HG02840 (cell line): ENCODE measurements around the gene NIPSNAP3A.

Source experiments
- ATAC-seq: cut with Tn5 transposase; IDR thresholded peaks from one replicate; pipeline ENCODE4 v1.9.1; 2021; ENCODE audit warnings: mild to moderate bottlenecking, moderate library complexity, moderate number of reproducible peaks; ENCODE audit not compliant: unreplicated experiment, low FRiP score

The NIPSNAP3A gene

DNA sequence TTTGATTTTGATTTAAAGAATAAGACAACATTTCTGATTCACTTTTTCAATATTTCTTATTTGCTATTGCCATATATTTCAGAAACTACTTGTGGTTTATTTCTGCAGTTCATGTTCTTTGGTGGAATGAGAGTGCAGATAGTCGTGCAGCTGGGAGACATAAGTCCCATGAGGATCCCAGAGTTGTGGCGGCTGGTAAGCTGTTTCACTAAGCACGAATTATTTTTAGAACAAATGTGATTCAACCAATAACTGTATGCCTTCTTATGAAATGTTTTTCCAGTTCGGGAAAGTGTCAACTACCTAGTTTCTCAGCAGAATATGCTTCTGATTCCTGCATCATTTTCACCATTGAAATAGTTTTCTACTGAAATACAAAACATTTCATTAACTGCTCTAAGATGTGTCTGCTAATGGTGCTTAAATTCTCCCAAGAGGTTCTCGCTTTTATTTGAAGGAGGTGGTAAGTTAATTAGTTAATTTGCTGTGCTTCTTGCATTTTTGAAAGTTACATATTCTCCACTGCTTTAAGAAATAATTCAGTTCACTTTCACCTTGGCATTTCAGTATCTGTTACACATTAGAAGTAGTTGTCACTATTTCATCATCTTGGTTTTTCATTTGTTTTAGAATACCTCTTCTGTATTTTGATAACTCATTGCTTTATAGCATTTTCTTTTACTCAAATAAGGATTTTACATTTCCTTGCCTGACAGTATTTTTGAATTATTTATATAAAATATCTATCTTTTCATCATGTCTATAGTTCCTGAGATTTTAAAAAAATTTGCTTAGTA, 25.4 kb downstream of the NIPSNAP3A start:
- no peak for ATAC-seq

DNA sequence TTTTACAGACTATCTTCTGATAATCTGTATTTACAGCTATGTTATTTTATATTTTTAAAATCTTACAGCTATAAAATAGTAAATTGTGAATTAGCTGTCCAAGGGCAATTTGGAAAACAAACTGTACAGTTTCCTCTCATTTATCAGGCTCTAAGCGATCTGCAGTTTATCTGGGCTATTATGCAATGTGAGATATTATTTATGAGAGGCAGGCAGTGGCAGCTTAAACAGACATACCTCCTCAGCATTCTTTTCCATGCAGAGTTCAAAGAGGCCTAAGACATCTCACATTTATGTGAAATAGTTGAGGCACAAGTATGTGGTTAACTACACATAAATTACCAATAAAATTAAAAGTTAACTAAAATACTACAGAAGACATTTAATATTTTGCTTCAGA, 26.6 kb downstream of the NIPSNAP3A start:
- no peak for ATAC-seq

DNA sequence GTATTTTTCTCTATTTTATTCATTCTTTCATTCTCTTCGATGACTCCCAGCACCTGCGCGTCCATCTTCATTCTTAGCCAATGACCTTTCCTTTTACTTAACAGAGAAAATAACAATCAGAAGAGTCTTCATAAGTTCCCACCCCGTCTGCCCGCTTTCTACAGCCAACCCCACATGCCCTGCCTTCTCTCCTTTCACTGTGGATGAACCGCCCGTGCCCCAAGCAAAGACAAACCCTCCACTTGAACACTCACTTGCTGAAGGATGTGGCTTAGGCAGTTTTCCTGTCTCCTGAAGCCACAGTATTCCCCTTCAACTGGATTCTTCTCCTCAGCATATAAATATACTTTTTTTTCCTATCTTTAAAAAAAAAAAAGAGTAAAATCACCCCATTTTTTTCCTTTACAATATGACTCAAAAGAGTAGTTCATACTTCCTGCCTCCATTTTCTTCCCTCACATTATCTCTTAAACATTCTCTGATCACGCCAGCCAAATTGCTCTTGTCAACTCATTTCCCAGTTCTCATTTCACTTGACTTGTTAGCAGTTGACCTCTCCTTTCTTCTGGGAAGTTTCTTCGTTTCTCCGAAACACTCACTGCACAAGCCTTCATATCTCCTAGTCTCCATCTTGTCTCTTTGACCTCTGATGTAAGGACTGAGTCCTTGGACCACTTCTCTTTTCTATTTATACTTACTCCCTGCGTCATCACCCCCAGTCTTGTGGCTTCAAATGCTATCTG, 27.5 kb downstream of the NIPSNAP3A start:
- peak; percentile 82 for ATAC-seq

DNA sequence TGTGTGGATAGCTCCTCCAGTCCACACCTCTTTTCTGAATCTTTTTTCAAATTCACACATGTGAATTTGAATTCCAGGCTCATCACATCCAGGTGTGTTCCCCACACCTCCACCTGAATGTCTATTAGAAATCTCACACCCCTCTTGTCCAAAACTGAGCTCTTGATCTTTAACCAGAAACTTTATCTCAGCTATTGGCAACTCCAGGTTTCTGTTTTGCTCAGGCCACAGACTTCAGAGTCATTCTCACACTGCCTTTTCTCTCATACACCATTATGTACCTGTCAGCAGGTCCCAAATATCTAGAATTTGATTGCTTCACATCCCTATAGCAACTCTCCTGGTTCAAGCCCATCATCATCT, 28.1 kb downstream of the NIPSNAP3A start:
- peak; percentile 55 for ATAC-seq

DNA sequence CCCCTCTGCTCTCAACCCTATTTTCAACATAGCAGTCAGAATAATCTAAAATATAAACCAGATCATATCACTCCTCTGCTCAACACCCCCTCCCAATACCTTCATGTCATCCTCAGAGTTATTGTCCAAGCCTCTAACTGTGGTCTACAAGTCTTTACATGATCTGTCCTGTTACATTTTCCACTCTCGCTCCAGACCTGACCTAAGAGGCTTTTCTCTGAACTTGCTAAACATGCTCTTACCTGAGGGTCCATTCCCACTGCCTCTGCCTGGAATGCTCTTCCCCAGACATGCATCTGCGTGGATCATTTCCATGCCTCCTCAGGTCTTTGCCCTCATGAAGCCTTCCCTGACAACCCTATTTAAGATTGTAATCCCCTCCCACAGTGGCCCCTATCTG, 28.5 kb downstream of the NIPSNAP3A start:
- ATAC-seq, result no peak

DNA sequence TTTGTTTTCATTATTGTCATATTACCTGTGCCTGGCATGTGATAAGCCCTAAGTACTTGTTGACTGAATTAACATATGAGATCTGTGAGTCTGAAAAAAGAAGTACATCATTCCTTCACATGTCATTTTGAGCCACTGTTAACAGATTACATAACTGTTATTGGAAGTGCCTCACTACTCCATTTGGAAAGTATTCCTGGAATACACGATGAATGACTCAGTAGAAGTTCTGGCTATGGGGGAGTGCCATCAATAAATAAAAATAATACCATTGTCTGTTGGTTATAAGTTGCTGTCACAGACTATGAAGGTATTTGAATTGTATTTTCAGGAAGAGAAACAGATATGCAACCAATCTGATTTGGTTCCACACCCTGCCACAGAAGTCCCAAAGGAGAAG, 29.3 kb downstream of the NIPSNAP3A start:
- ATAC-seq, result no peak

DNA sequence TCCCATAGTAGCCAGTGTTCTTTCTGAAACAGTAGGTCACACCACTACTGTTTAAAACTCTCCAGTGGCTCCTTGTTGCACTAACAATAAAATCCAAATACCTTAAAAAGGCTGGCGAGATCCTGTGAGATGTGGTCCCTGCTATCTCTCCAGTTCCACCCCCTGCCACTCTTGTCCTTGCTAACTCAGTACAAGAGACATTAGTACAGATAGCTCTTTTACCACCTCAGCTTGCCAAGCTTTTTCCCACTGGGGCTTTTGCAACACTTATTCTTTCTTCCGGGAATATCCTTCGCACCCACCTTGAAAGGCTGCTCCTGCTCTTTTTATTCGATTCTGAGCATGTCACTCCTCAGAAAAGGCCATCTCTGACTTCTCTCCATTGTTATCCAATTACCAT, 31.3 kb downstream of the NIPSNAP3A start:
- no peak for ATAC-seq

DNA sequence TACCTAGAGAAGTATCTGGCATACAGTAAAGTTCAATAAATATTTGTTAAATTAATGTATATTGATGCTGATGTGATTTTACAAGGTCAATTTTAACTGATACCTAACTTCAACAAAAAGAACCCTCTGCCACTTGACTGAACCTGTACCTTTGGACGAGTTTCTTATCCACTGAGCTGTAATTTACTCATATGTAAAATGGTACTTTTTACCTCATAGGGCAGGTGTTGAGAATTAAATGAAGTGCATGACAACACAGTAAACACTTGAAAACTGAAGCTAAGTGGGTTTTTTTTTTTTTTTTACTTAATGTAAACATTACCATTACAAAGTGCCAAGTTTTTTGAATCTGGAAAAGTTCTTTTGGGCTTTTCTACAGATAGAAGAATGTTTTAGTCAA, 31.9 kb downstream of the NIPSNAP3A start:
- ATAC-seq, result no peak

DNA sequence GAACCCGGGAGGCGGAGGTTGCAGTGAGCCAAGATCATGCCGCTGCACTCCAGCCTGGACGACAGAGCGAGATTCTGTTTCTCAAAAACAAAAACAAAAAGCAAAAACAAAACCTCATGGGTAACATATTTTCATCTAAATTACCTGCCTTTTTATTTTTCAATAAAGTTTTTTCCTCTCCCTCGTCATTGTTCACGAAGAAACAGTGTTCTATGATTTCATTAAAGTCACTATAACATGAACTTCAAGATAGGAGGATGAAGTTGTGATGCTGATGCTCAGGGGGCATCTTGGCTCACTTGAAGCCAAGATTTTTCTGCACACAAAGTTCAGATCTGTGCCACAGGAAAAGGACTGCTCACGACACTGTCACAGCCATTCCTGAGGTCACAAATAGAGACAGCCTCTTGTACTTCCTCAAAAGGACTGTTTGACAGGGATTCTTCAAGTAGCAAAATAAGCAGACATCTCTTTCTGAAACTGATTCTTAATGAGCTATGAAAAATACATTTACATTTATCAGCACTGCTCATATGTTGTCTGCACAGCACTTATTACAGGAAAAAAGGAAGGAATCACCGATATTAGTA, 32.6 kb downstream of the NIPSNAP3A start:
- no peak for ATAC-seq

DNA sequence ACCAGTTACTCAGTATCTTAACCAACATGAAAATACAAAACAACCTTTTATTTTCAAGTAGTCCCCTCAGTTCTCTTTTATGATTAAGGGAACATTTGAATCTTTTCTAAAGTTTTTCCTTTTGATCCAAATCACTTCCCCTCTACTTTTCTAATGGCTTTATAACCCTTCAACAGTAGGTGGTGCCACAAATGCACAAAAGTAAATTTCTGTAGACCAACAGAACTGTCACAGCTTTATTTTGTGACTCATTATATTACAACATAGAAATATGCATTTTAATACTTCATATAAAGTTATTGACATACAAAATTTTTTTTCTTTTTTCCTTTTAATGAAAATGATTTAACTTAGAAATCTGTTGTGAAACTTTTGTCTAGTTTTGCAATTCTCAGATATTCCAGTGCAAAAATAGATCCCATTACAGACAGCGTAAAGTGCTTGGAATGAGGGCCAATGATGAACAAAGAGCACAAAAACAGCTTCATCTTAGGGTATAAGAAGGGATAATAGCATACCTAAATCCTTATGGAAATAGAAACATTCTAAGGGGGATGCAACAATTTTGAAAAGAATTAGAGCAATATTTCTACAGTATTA, 33.4 kb downstream of the NIPSNAP3A start:
- ATAC-seq, result no peak

DNA sequence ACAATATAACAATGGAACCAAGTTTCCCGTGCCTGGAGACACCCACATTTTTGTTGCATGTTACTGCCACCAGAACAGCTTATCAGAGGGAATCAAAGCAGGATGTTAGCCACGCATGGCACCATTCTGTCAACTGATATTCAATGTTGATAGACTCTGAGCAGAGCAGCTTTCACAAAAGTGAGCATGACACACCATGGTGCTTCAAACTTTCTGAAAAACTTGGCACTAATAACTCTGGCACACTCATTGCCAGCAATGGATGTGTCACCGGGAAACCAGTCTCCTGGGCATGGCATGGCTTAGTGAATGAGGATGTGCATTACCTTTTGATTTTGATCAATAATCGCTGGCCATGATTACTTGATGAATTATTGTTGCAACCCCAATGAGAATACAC, 36.1 kb downstream of the NIPSNAP3A start:
- no peak for ATAC-seq

DNA sequence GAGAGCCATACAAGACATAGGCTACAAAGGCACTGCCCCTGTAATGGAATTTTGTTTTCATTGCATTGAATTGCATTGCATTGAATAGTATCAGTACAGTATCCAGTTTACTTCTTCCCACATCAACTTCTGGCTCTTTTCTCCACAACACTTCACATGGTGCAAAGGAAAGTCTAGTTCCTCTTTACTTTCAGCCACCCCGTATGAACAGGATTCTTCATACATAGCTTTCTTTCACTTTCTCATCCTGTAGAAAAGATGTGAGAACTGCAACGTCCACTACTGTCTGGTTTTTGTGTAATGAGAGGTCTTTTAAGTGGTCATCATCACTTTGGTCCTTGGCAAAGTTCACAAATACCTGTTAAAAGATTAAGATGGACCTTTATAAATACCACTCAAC, 36.6 kb downstream of the NIPSNAP3A start:
- peak; percentile 67 for ATAC-seq

DNA sequence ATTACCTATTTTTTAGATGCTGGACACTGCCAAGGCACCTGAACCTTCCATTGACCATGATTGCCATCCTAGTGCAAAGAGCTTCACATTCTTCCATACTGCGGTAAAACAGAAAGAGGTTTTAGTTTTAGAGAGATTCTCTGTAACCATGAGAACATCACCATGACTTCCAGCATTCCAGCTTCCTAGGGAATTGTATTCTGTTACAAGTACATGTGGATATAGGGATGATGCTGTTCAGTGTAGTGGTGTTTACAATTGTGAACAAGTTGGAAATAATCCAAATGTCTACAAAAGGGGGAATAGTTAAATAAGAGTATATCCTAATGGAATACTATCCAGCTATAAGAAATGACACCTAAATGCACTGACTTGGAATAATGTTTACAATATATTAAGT, 38.8 kb downstream of the NIPSNAP3A start:
- ATAC-seq, result no peak

DNA sequence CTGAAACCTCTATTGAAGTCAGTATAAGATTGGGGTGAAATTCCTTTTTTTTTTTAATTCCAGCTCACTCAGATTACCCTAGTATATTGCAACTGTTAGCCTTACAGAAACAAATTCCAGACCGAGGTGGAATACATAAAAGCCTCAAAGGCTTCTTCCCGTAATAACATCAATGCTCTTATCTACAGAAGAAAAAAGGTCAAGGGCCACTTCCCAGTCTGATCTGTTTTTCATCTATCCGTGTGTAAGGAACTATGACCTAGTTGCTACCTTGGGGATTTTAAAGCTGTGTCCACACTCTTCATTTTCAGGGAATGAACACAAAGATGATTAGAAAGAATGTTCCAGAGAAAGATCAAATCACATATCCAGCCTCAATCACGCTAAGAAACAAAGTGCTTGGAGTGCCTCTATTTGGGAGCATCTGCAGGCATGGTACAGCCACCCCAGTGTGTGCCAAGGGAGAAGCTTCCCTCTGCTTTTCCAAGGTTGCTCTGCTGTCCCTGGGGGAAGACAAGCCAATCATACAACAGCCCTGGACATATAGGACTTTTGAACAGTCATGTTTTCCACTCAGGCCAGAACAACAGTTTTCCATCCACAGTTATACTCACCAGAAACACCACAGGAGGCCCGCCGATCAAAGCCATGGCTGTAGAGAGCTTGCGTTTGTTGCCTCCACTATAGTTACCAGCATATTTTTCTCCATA, 40.0 kb downstream of the NIPSNAP3A start:
- ATAC-seq, result no peak

DNA sequence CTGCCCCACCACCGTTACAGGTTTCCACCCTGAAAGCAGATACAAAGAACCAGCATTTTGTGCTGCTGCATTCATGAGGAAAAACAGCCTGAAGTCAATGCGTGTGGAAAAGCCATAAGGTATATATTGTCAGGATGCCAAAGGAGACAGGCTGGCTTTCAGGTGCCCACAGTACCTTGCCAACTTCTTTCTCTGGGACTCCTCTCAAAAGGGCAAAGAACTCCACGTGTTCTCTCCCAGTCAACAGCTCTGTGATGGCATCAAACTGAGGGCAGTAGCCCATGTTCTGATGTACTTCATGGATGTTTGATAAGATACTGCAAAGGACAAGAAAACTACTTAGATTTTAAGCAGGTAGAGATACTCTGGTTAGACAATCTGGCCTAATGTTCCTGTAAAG, 40.8 kb downstream of the NIPSNAP3A start:
- no peak for ATAC-seq

DNA sequence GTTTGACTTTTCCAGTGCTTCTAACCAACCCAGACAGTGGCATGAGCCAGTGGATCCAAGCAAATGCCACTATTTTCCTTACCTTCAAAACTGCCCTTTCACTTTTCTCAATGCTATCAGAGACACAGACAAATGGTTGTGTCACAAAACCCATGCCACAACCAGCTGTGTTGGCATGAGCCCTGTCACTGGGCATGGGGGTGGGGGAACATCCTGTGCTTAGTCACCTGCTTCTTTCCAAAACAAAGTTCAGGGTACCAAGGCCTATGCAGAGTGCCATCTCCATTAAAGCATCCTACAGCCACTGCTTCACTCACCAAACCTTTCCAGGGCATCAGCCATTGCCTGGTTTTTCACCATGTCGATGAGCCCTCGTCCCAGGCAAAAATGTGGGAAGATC, 46.6 kb downstream of the NIPSNAP3A start:
- no peak for ATAC-seq

DNA sequence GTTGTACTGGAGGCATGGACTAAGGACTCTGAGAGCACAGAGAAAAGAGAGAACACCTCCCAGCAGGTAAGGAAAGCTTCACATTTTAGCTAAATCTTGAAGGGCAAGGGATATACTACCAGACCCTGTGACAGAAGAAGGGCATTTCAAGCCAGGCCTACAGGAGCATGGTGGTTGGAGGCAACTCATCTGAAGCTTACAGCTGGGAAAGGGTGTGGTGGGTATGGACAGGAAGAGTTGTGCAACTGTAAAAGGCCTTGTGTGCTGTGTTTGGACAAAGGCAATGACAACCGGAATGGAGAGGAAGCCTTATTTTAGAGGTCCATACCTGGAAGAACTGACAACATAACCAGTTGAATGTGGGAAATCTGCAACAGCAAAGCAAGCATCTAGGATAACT, 47.6 kb downstream of the NIPSNAP3A start:
- no peak for ATAC-seq

DNA sequence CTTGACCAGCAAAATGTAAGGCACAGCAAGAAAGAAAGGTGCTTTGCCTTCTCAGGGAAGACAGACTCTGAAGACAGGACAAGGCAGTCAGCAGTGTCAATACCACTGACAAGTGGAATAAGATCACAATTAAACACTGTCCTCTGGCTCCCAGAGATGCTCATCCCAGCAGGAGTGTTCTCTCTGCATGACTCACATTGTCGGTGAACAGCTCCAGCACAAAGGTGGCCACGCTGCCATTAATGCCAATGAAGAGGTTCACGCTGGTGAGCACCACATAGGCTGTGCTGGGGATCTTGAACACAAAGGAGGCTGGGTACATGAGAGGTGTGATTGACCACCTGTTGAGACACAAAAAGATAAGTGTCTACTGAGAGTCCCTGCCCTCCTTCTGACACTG, 48.4 kb downstream of the NIPSNAP3A start:
- no peak for ATAC-seq

DNA sequence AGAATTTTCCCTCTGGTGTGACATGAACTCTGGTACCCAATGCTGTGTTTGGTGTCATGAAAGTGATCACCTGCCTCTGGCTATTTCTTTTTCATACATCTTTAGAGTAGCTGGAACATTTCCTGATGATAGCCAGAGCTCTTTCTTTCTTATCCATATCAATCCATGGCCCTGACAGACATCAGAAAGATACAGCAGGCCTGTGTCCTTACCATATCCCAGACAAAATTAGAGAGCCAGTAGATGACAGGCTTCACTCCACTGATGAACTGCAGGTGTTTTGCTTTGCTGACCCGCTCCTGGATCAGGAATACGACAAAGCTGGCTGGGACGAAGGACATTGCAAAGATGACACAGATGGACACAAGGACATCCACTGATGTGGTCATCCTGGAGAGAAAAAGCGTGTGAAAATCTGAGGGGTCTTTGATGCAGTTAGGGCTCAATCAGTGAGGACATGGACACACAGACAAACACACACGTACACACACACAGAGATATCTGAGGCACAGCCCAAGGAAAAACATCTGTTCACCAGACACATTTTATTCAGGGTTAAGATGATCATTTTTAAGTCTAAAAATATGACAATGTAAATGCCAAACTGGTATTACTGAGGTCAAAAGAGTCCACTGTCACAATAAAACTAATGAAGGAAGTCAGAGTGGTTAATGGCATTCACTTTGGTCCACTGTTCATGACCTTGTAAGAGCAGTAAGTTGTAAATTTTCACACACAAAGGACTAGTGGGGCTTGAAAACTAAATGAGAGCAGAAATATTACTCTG, 50.9 kb downstream of the NIPSNAP3A start:
- ATAC-seq, result no peak
